ENCODE data around the gene SYTL1. TPM values are rescaled to one million over a fixed set of nuclear protein-coding genes. Genes with fewer than 3 reads are reported as not detected.

SYTL1 gene
- total RNA-seq, 1 donor from 2014 or later = 56.2 TPM

- intact Hi-C loops (cut with DNase I) = no loop called here
- DNase-seq (ENCODE audit: extremely low spot score in 2 of 2) = no peak
- TF ChIP-seq POLR2A (IDR thresholded peaks at IDR 0.05) = no peak
- no peak for TF ChIP-seq CTCF (IDR thresholded peaks at IDR 0.05)
- no peak for TF ChIP-seq POLR2AphosphoS5 (IDR thresholded peaks at IDR 0.05; ENCODE audit: insufficient read depth in 1 of 2, low read depth in 1 of 2)
- Histone ChIP-seq H3K4me3 (no peak overlapping the region), H3K36me3 (peaks cover 0 to 45% of the 10 kb centered on the region in 2 donors), H3K27ac (no peak overlapping the region), H3K4me1 (peaks cover 12% of the 10 kb centered on the region), H3K27me3 (no peaks in the 10 kb centered on the region), H3K9me3 (no peaks in the 10 kb centered on the region)
Observed at GRCh38 chr1:27336756-27337155, 5.1 kb upstream of the SYTL1 start.

GRCh38 chr1:27338751-27339150 is 3.1 kb upstream of the SYTL1 start:
- H3K27ac ChIP-seq = no peak overlapping the region
- intact Hi-C loops (cut with DNase I) = no loop called here

GRCh38 chr1:27339213-27339612 is 2.6 kb upstream of the SYTL1 start:
- Histone ChIP-seq H3K9me3 (no peaks in the 10 kb centered on the region), H3K27me3 (no peaks in the 10 kb centered on the region), H3K36me3 (peaks cover 0 to 30% of the 10 kb centered on the region in 2 donors), H3K4me3 (no peak overlapping the region), H3K4me1 (peaks cover 18% of the 10 kb centered on the region), H3K27ac (no peak overlapping the region)
- TF ChIP-seq POLR2A (IDR thresholded peaks at IDR 0.05) (no peak), POLR2AphosphoS5 (IDR thresholded peaks at IDR 0.05; ENCODE audit: insufficient read depth in 1 of 2, low read depth in 1 of 2) (no peak), CTCF (IDR thresholded peaks at IDR 0.05) (no peak)
- intact Hi-C loops (cut with DNase I) = no loop called here
- no peak for DNase-seq (ENCODE audit: extremely low spot score in 2 of 2)

More at GRCh38 chr1:27338751-27339150, 3.1 kb upstream of the SYTL1 start:
- no peaks in the 10 kb centered on the region for H3K9me3 ChIP-seq
- DNase-seq (ENCODE audit: extremely low spot score in 2 of 2) = no peak
- H3K36me3 ChIP-seq = peaks cover 0 to 34% of the 10 kb centered on the region in 2 donors
- H3K4me3 ChIP-seq = no peak overlapping the region
- peaks cover 18% of the 10 kb centered on the region for H3K4me1 ChIP-seq
- no peaks in the 10 kb centered on the region for H3K27me3 ChIP-seq
- no peak for TF ChIP-seq POLR2AphosphoS5 (IDR thresholded peaks at IDR 0.05; ENCODE audit: insufficient read depth in 1 of 2, low read depth in 1 of 2)
- no peak for TF ChIP-seq CTCF (IDR thresholded peaks at IDR 0.05)
- TF ChIP-seq POLR2A (IDR thresholded peaks at IDR 0.05) = no peak

- TF ChIP-seq POLR2AphosphoS5 (IDR thresholded peaks at IDR 0.05; ENCODE audit: insufficient read depth in 1 of 2, low read depth in 1 of 2) (no peak), POLR2A (IDR thresholded peaks at IDR 0.05) (no peak), CTCF (IDR thresholded peaks at IDR 0.05) (no peak)
- peak overlapping the region; percentile 34 to 50 for H3K4me3 ChIP-seq
- intact Hi-C loops (cut with DNase I) = no loop called here
- peaks cover 27% of the 10 kb centered on the region for H3K4me1 ChIP-seq
- no peaks in the 10 kb centered on the region for H3K27me3 ChIP-seq
- H3K36me3 ChIP-seq = no peaks in the 10 kb centered on the region
- no peak for DNase-seq (ENCODE audit: extremely low spot score in 2 of 2)
- H3K9me3 ChIP-seq = no peaks in the 10 kb centered on the region
- H3K27ac ChIP-seq = peak overlapping the region; percentile 76
Observed at GRCh38 chr1:27342391-27342777, 562 bp downstream of the SYTL1 start.

- no peaks in the 10 kb centered on the region for H3K36me3 ChIP-seq
- peak overlapping the region; percentile 76 for H3K27ac ChIP-seq
- H3K27me3 ChIP-seq = no peaks in the 10 kb centered on the region
- no peak for DNase-seq (ENCODE audit: extremely low spot score in 2 of 2)
- H3K4me3 ChIP-seq = peak overlapping the region; percentile 34 to 50
- TF ChIP-seq POLR2AphosphoS5 (IDR thresholded peaks at IDR 0.05; ENCODE audit: insufficient read depth in 1 of 2, low read depth in 1 of 2) = peak; percentile 37 to 50
- TF ChIP-seq POLR2A (IDR thresholded peaks at IDR 0.05) = no peak
- TF ChIP-seq CTCF (IDR thresholded peaks at IDR 0.05) = no peak
- no peaks in the 10 kb centered on the region for H3K9me3 ChIP-seq
- H3K4me1 ChIP-seq = peaks cover 33% of the 10 kb centered on the region
- intact Hi-C loops (cut with DNase I) = no loop called here
Observed at GRCh38 chr1:27342778-27343638, 1.2 kb downstream of the SYTL1 start.
